IPS-20b (cell line): ENCODE measurements around the gene KNDC1.

ENCODE experiments used
- H3K27ac ChIP-seq: one replicate; pipeline ENCODE4 v1.5.1; 2013; ENCODE audit warnings: low read length
- H3K27me3 ChIP-seq: 2 replicates; pipeline ENCODE4 v1.6.1; 2013; ENCODE audit warnings: mild to moderate bottlenecking, low read length, inconsistent platforms; ENCODE audit not compliant: insufficient read depth
- H3K36me3 ChIP-seq: 2 replicates; pipeline ENCODE4 v1.6.1; 2013; ENCODE audit warnings: low read depth, mild to moderate bottlenecking, inconsistent platforms, low read length, moderate library complexity; ENCODE audit not compliant: insufficient read depth
- H3K4me1 ChIP-seq: 2 replicates; pipeline ENCODE4 v1.6.1; 2013; ENCODE audit warnings: mild to moderate bottlenecking, control low read depth, inconsistent platforms, low read length, moderate library complexity; ENCODE audit not compliant: insufficient read depth
- H3K4me3 ChIP-seq: 2 replicates; pipeline ENCODE4 v1.5.1; 2013; ENCODE audit warnings: mild to moderate bottlenecking, low read length, inconsistent platforms
- H3K9ac ChIP-seq: 2 replicates; pipeline ENCODE4 v1.6.1; 2013; ENCODE audit warnings: low read depth, mild to moderate bottlenecking, inconsistent platforms, low read length, moderate library complexity
- H3K9me3 ChIP-seq: 2 replicates; pipeline ENCODE4 v1.6.1; 2013; ENCODE audit warnings: mild to moderate bottlenecking, low read depth, low read length, inconsistent platforms; ENCODE audit not compliant: insufficient read depth

The KNDC1 gene

GRCh38 chr10:133161486-133162109 lies 1.6 kb downstream of the KNDC1 start:
- H3K27ac ChIP-seq, result no peak overlapping the region
- no peaks in the 10 kb centered on the region for H3K9me3 ChIP-seq
- H3K4me3 ChIP-seq, result peak overlapping the region; percentile 71
- H3K27me3 ChIP-seq, result peaks cover 16% of the 10 kb centered on the region
- no peaks in the 10 kb centered on the region for H3K36me3 ChIP-seq
- no peaks in the 10 kb centered on the region for H3K4me1 ChIP-seq
- no peak overlapping the region for H3K9ac ChIP-seq

GRCh38 chr10:133162178-133162909 lies 2.3 kb downstream of the KNDC1 start:
- no peak overlapping the region for H3K9ac ChIP-seq
- H3K36me3 ChIP-seq, result no peaks in the 10 kb centered on the region
- peaks cover 16% of the 10 kb centered on the region for H3K27me3 ChIP-seq
- no peaks in the 10 kb centered on the region for H3K4me1 ChIP-seq
- H3K4me3 ChIP-seq, result no peak overlapping the region
- no peaks in the 10 kb centered on the region for H3K9me3 ChIP-seq
- no peak overlapping the region for H3K27ac ChIP-seq

- H3K4me3 ChIP-seq, result no peak overlapping the region
- no peaks in the 10 kb centered on the region for H3K4me1 ChIP-seq
- H3K9ac ChIP-seq, result no peak overlapping the region
- H3K9me3 ChIP-seq, result no peaks in the 10 kb centered on the region
- peaks cover 16% of the 10 kb centered on the region for H3K27me3 ChIP-seq
- no peaks in the 10 kb centered on the region for H3K36me3 ChIP-seq
- H3K27ac ChIP-seq, result no peak overlapping the region
These were observed 3.2 kb downstream of the KNDC1 start for GRCh38 chr10:133162910-133163856.

- no peak overlapping the region for H3K9ac ChIP-seq
- no peaks in the 10 kb centered on the region for H3K4me1 ChIP-seq
These were observed 4.1 kb downstream of the KNDC1 start for GRCh38 chr10:133163889-133164815.

GRCh38 chr10:133164816-133165555 lies 5.0 kb downstream of the KNDC1 start:
- no peak overlapping the region for H3K9ac ChIP-seq
- no peak overlapping the region for H3K4me3 ChIP-seq
- no peaks in the 10 kb centered on the region for H3K4me1 ChIP-seq
- peaks cover 16% of the 10 kb centered on the region for H3K27me3 ChIP-seq
- no peaks in the 10 kb centered on the region for H3K36me3 ChIP-seq
- no peaks in the 10 kb centered on the region for H3K9me3 ChIP-seq
- H3K27ac ChIP-seq, result no peak overlapping the region

More at GRCh38 chr10:133163889-133164815, 4.1 kb downstream of the KNDC1 start:
- no peak overlapping the region for H3K27ac ChIP-seq
- H3K36me3 ChIP-seq, result no peaks in the 10 kb centered on the region
- H3K4me3 ChIP-seq, result no peak overlapping the region
- H3K9me3 ChIP-seq, result no peaks in the 10 kb centered on the region
- peaks cover 16% of the 10 kb centered on the region for H3K27me3 ChIP-seq

GRCh38 chr10:133165556-133166503 lies 5.8 kb downstream of the KNDC1 start:
- Histone ChIP-seq H3K4me1 (no peaks in the 10 kb centered on the region), H3K27me3 (peaks cover 11% of the 10 kb centered on the region), H3K9ac (no peak overlapping the region), H3K27ac (no peak overlapping the region), H3K36me3 (no peaks in the 10 kb centered on the region), H3K9me3 (no peaks in the 10 kb centered on the region), H3K4me3 (no peak overlapping the region)

GRCh38 chr10:133166504-133166827 lies 6.4 kb downstream of the KNDC1 start:
- Histone ChIP-seq H3K4me1 (no peaks in the 10 kb centered on the region), H3K27me3 (peaks cover 5% of the 10 kb centered on the region; the same call in 1 of the 2 replicates), H3K36me3 (no peaks in the 10 kb centered on the region)

GRCh38 chr10:133166828-133167692 lies 7.0 kb downstream of the KNDC1 start:
- H3K9me3 ChIP-seq, result no peaks in the 10 kb centered on the region

More at GRCh38 chr10:133166504-133166827, 6.4 kb downstream of the KNDC1 start:
- no peaks in the 10 kb centered on the region for H3K9me3 ChIP-seq
- H3K4me3 ChIP-seq, result no peak overlapping the region
- no peak overlapping the region for H3K9ac ChIP-seq
- H3K27ac ChIP-seq, result no peak overlapping the region

More at GRCh38 chr10:133166828-133167692, 7.0 kb downstream of the KNDC1 start:
- Histone ChIP-seq H3K27me3 (0 out of 2 replicates have a peak, but pooled peaks cover 2% of the 10 kb centered on the region), H3K36me3 (no peaks in the 10 kb centered on the region), H3K4me3 (no peak overlapping the region), H3K4me1 (no peaks in the 10 kb centered on the region), H3K27ac (no peak overlapping the region), H3K9ac (no peak overlapping the region)
